ENCODE data around the gene CLCN2. TPM values are rescaled to one million over a fixed set of nuclear protein-coding genes. Genes with fewer than 3 reads are reported as not detected.

Gene CLCN2
- total and polyA plus RNA-seq, 10 donors, result 1.6 to 6.4 (median 3.7) TPM

- Histone ChIP-seq H3K4me1 (no peaks in the 10 kb centered on the region), H3K27ac (no peak overlapping the region), H3K4me3 (no peak overlapping the region), H3K36me3 (no peaks in the 10 kb centered on the region), H3K27me3 (replicated peaks in 1 of 7) (peaks cover 0 to 23% (median 0%) of the 10 kb centered on the region in 7 donors), H3K9me3 (no peaks in the 10 kb centered on the region)
- WGBS, 5 donors, result 68 to 76% (median 70%) methylated on average over 20 of the region's 20 CpGs
- DNase-seq, result no peak
- TF ChIP-seq POLR2A (IDR thresholded peaks at IDR 0.05), result no peak
- no peak for TF ChIP-seq CTCF (IDR thresholded peaks at IDR 0.05 in 8 of 11, conservative IDR thresholded peaks at IDR 0.05 in 3 of 11)
- no peak for TF ChIP-seq POLR2AphosphoS5 (IDR thresholded peaks at IDR 0.05)
- intact Hi-C loops (cut with DNase I; ENCODE audit: low total_unique reads), result no loop called here
Observed at GRCh38 chr3:184405075-184406030, 43.9 kb upstream of the CLCN2 start.

GRCh38 chr3:184399410-184399809 lies 38.0 kb upstream of the CLCN2 start:
- Histone ChIP-seq H3K27ac (no peak overlapping the region), H3K27me3 (replicated peaks in 1 of 7) (peaks cover 0 to 23% (median 0%) of the 10 kb centered on the region in 7 donors), H3K36me3 (no peaks in the 10 kb centered on the region), H3K9me3 (no peaks in the 10 kb centered on the region), H3K4me1 (no peaks in the 10 kb centered on the region), H3K4me3 (no peak overlapping the region)
- intact Hi-C loops (cut with DNase I; ENCODE audit: low total_unique reads), result no loop called here
- WGBS, 5 donors, result 42 to 65% (median 52%) methylated on average over 9 of the region's 9 CpGs
- TF ChIP-seq CTCF (IDR thresholded peaks at IDR 0.05 in 8 of 11, conservative IDR thresholded peaks at IDR 0.05 in 3 of 11) (no peak), POLR2AphosphoS5 (IDR thresholded peaks at IDR 0.05) (no peak), POLR2A (IDR thresholded peaks at IDR 0.05) (no peak)
- no peak for DNase-seq

GRCh38 chr3:184395320-184395660 lies 33.9 kb upstream of the CLCN2 start:
- 54 to 83% (median 79%) methylated on average over 3 to 5 of the region's 5 CpGs for WGBS, 5 donors
- Histone ChIP-seq H3K27me3 (replicated peaks in 1 of 7) (peaks cover 0 to 7% (median 0%) of the 10 kb centered on the region in 7 donors), H3K4me3 (no peak overlapping the region), H3K36me3 (no peaks in the 10 kb centered on the region), H3K27ac (no peak overlapping the region), H3K9me3 (no peaks in the 10 kb centered on the region), H3K4me1 (no peaks in the 10 kb centered on the region)
- no peak for DNase-seq
- no peak for TF ChIP-seq POLR2A (IDR thresholded peaks at IDR 0.05)
- no peak for TF ChIP-seq CTCF (IDR thresholded peaks at IDR 0.05 in 8 of 11, conservative IDR thresholded peaks at IDR 0.05 in 3 of 11)
- TF ChIP-seq POLR2AphosphoS5 (IDR thresholded peaks at IDR 0.05), result no peak
- intact Hi-C loops (cut with DNase I; ENCODE audit: low total_unique reads), result no loop called here

GRCh38 chr3:184391266-184391665 lies 29.9 kb upstream of the CLCN2 start:
- WGBS, 5 donors, result 66 to 89% (median 79%) methylated on average over 3 of the region's 3 CpGs
- Histone ChIP-seq H3K36me3 (peaks cover 0 to 7% (median 0%) of the 10 kb centered on the region in 6 donors), H3K4me1 (peaks cover 0 to 11% (median 0%) of the 10 kb centered on the region in 6 donors), H3K9me3 (no peaks in the 10 kb centered on the region), H3K4me3 (no peak overlapping the region), H3K27ac (no peak overlapping the region), H3K27me3 (replicated peaks in 1 of 7) (peaks cover 0 to 5% (median 0%) of the 10 kb centered on the region in 7 donors)
- no peak for TF ChIP-seq POLR2A (IDR thresholded peaks at IDR 0.05)
- no peak for TF ChIP-seq POLR2AphosphoS5 (IDR thresholded peaks at IDR 0.05)
- TF ChIP-seq CTCF (IDR thresholded peaks at IDR 0.05 in 8 of 11, conservative IDR thresholded peaks at IDR 0.05 in 3 of 11), result no peak
- intact Hi-C loops (cut with DNase I; ENCODE audit: low total_unique reads), result no loop called here
- DNase-seq, result no peak

Data from spleen (tissue), 11 donors.